Activated T-cell treated with anti-CD3 and anti-CD28 coated beads for 24 hours (primary cell): Measurements from ENCODE around the gene TENT4B.
A peak's percentile ranks its signal among the peaks of the same experiment; 100 is the strongest.
"Not testable (repeated sequence)": the region's sequence is repeated elsewhere in the genome, so short reads cannot be mapped to it uniquely, and the experiment has no call there.

Experiments used
- DNase-seq: peaks from one replicate; pipeline ENCODE4 v3.0.0-alpha.2; 2020; ENCODE audit warnings: low read depth

TENT4B gene

GRCh38 chr16:50234771-50235556 lies 81.9 kb downstream of the TENT4B start:
- DNase-seq = no peak

GRCh38 chr16:50235581-50235980 lies 82.5 kb downstream of the TENT4B start:
- no peak for DNase-seq

- no peak for DNase-seq
Measured at GRCh38 chr16:50238314-50238713, 85.2 kb downstream of the TENT4B start.

GRCh38 chr16:50238868-50239301 lies 85.8 kb downstream of the TENT4B start:
- DNase-seq = no peak

GRCh38 chr16:50243024-50243423 lies 89.9 kb downstream of the TENT4B start:
- not testable (repeated sequence) for DNase-seq

GRCh38 chr16:50244140-50244503 lies 91.0 kb downstream of the TENT4B start:
- no peak for DNase-seq

GRCh38 chr16:50244504-50245416 lies 91.7 kb downstream of the TENT4B start:
- DNase-seq = no peak

- peak; percentile 63 for DNase-seq
Measured at GRCh38 chr16:50245417-50246298, 92.6 kb downstream of the TENT4B start.

GRCh38 chr16:50246299-50247122 lies 93.4 kb downstream of the TENT4B start:
- DNase-seq = no peak

GRCh38 chr16:50247123-50247905 lies 94.2 kb downstream of the TENT4B start:
- DNase-seq = no peak

GRCh38 chr16:50247906-50248608 lies 95.0 kb downstream of the TENT4B start:
- no peak for DNase-seq

- no peak for DNase-seq
Measured at GRCh38 chr16:50248845-50249244, 95.7 kb downstream of the TENT4B start.

GRCh38 chr16:50251375-50252081 lies 98.4 kb downstream of the TENT4B start:
- no peak for DNase-seq

GRCh38 chr16:50252082-50252611 lies 99.0 kb downstream of the TENT4B start:
- DNase-seq = no peak

- no peak for DNase-seq
Measured at GRCh38 chr16:50252874-50253513, 99.9 kb downstream of the TENT4B start.

- DNase-seq = no peak
Measured at GRCh38 chr16:50253514-50253910, 100.4 kb downstream of the TENT4B start.

- DNase-seq = no peak
Measured at GRCh38 chr16:50254072-50254471, 101.0 kb downstream of the TENT4B start.

GRCh38 chr16:50255538-50255937 lies 102.4 kb downstream of the TENT4B start:
- no peak for DNase-seq
